H1 (cell line): ENCODE data around the gene GNB1L. TPM values are rescaled to one million over a fixed set of nuclear protein-coding genes. Genes with fewer than 3 reads are reported as not detected.

ENCODE experiments used
- CTCF ChIA-PET: fragments of 300-600 bp; sonication (Branson Sonifier 250); formaldehyde crosslinking; loops from one replicate; lab custom pipeline; 2021; ENCODE audit not compliant: partially characterized antibody; lab: Charles Lee
- POLR2A ChIA-PET: fragments of 300-600 bp; sonication (Branson Sonifier 250); formaldehyde crosslinking; loops from one replicate; lab custom pipeline; 2021; ENCODE audit warnings: inconsistent platforms; ENCODE audit not compliant: partially characterized antibody; lab: Charles Lee
- DNase-seq, 2 experiments: peaks; one replicate each; pipeline versions ENCODE4 v3.0.0 to v3.0.0-alpha.2; 2010 to 2022; ENCODE audit warnings: low spot score in 2 of 2, low read depth in 1 of 2, mixed read lengths in 1 of 2
- FAIRE-seq: peaks from 2 replicates; lab custom pipeline; 2011; peaks lifted over from hg19 to GRCh38; lab: Jason Lieb, UNC
- H2AFZ ChIP-seq: 2 replicates; pipeline ENCODE4 v1.8.1; 2012; ENCODE audit warnings: low read length, inconsistent platforms
- H2AK5ac ChIP-seq: 2 replicates; pipeline ENCODE4 v1.6.1; 2013; ENCODE audit warnings: low read depth, low read length
- H2BK120ac ChIP-seq: replicated peaks from 2 replicates; pipeline ENCODE3; 2013; ENCODE audit warnings: low read depth, low read length, inconsistent platforms
- H2BK12ac ChIP-seq: 2 replicates; pipeline ENCODE4 v1.6.1; 2013; ENCODE audit warnings: low read depth, low read length
- H2BK15ac ChIP-seq: 2 replicates; pipeline ENCODE4 v1.6.1; 2013; ENCODE audit warnings: low read length
- H2BK20ac ChIP-seq: 2 replicates; pipeline ENCODE4 v1.6.1; 2013; ENCODE audit warnings: low read length
- H2BK5ac ChIP-seq: 2 replicates; pipeline ENCODE4 v1.6.1; 2013; ENCODE audit warnings: low read depth, low read length
- H3K14ac ChIP-seq: 2 replicates; pipeline ENCODE4 v1.6.1; 2013; ENCODE audit warnings: inconsistent platforms; ENCODE audit not compliant: insufficient read length
- H3K18ac ChIP-seq: 2 replicates; pipeline ENCODE4 v1.6.1; 2013; ENCODE audit warnings: low read length; ENCODE audit errors: extremely low read depth
- H3K23ac ChIP-seq: 2 replicates; pipeline ENCODE4 v1.6.1; 2013; ENCODE audit warnings: inconsistent platforms; ENCODE audit not compliant: insufficient read length
- H3K23me2 ChIP-seq: 2 replicates; pipeline ENCODE4 v1.6.1; 2013; ENCODE audit warnings: low read depth, low read length
- H3K27ac ChIP-seq: 2 replicates; pipeline ENCODE4 v1.6.1; 2011; ENCODE audit warnings: low read depth, low read length, inconsistent platforms
- H3K27me3 ChIP-seq, 4 experiments: replicated peaks in 1 of 4; 1 replicate in 1 of 4; 2 replicates in 3 of 4; pipeline versions ENCODE4 v1.6.1 to v1.8.1; 2011 to 2013; ENCODE audit warnings: low read length in 3 of 4, mild to moderate bottlenecking in 3 of 4, inconsistent platforms in 2 of 4, mixed read lengths in 2 of 4, moderate library complexity in 1 of 4; ENCODE audit not compliant: control insufficient read depth in 3 of 4, insufficient read depth in 3 of 4; ENCODE audit errors: extremely low read depth in 1 of 4
- H3K36me3 ChIP-seq, 4 experiments: 2 replicates each; pipeline versions ENCODE4 v1.6.1 to v1.8.1; 2011 to 2013; ENCODE audit warnings: mild to moderate bottlenecking in 4 of 4, low read length in 3 of 4, moderate library complexity in 2 of 4, control low read depth in 1 of 4, inconsistent platforms in 1 of 4; ENCODE audit not compliant: insufficient read depth in 4 of 4, control insufficient read depth in 2 of 4
- H3K4ac ChIP-seq: replicated peaks from 2 replicates; pipeline ENCODE3; 2013; ENCODE audit warnings: low read length, low read depth, mixed read lengths, inconsistent platforms; ENCODE audit not compliant: insufficient read length
- H3K4me1 ChIP-seq, 4 experiments: replicated peaks in 1 of 4; 1 replicate in 1 of 4; 2 replicates in 3 of 4; pipeline versions ENCODE4 v1.6.1 to v1.8.1; 2011 to 2013; ENCODE audit warnings: low read length in 3 of 4, inconsistent platforms in 2 of 4, mixed read lengths in 1 of 4; ENCODE audit not compliant: insufficient read depth in 4 of 4, control insufficient read depth in 3 of 4
- H3K4me2 ChIP-seq, 2 experiments: 2 replicates each; pipeline versions ENCODE4 v1.6.1 to v1.8.1; 2011 to 2013; ENCODE audit warnings: low read depth in 2 of 2, low read length in 2 of 2, control low read depth in 1 of 2, inconsistent platforms in 1 of 2, mild to moderate bottlenecking in 1 of 2; ENCODE audit not compliant: insufficient read depth in 1 of 2
- H3K4me3 ChIP-seq, 4 experiments: fragments of 200-600, 300-600 bp in 1 of 4; sonication (generic), shearing (Covaris generic), sonication (Bioruptor Twin) in 1 of 4; 2 replicates each; pipeline versions ENCODE4 v1.5.1 to v1.8.1; 2011 to 2016; ENCODE audit warnings: low read length in 4 of 4, low read depth in 3 of 4, control low read depth in 2 of 4, inconsistent platforms in 2 of 4, mild to moderate bottlenecking in 2 of 4, mixed read lengths in 1 of 4, moderate library complexity in 1 of 4; ENCODE audit not compliant: insufficient read depth in 2 of 4; ENCODE audit errors: extremely low read depth in 1 of 4
- H3K56ac ChIP-seq: replicated peaks from 2 replicates; pipeline ENCODE3; 2013; ENCODE audit warnings: low read depth, mild to moderate bottlenecking, mixed read lengths, low read length, inconsistent platforms; ENCODE audit not compliant: insufficient read length
- H3K79me1 ChIP-seq: 2 replicates; pipeline ENCODE4 v1.6.1; 2013; ENCODE audit warnings: low read depth, low read length, control low read depth
- H3K79me2 ChIP-seq, 2 experiments: 2 replicates each; pipeline versions ENCODE4 v1.6.1 to v1.8.1; 2012 to 2013; ENCODE audit warnings: low read length in 2 of 2, mild to moderate bottlenecking in 2 of 2, inconsistent platforms in 1 of 2; ENCODE audit not compliant: insufficient read depth in 2 of 2, control insufficient read depth in 1 of 2
- H3K9ac ChIP-seq, 4 experiments: replicated peaks in 1 of 4; 1 replicate in 1 of 4; 2 replicates in 3 of 4; pipeline versions ENCODE4 v1.6.1 to v1.8.1; 2011 to 2013; ENCODE audit warnings: low read depth in 3 of 4, low read length in 3 of 4, control low read depth in 2 of 4, mild to moderate bottlenecking in 2 of 4, moderate library complexity in 2 of 4, inconsistent platforms in 1 of 4; ENCODE audit errors: extremely low read depth in 1 of 4
- H3K9me3 ChIP-seq, 2 experiments: 2 replicates each; pipeline versions ENCODE4 v1.6.1 to v1.8.1; 2012 to 2013; ENCODE audit warnings: mild to moderate bottlenecking in 2 of 2, moderate library complexity in 2 of 2, control low read depth in 1 of 2, inconsistent platforms in 1 of 2, low read depth in 1 of 2, low read length in 1 of 2, mixed read lengths in 1 of 2; ENCODE audit not compliant: insufficient read depth in 2 of 2
- H4K20me1 ChIP-seq, 2 experiments: replicated peaks in 1 of 2; 2 replicates each; pipeline versions ENCODE3 to v1.8.1; 2011 to 2013; ENCODE audit warnings: inconsistent platforms in 2 of 2, low read length in 2 of 2, mild to moderate bottlenecking in 1 of 2; ENCODE audit not compliant: insufficient read depth in 2 of 2, control insufficient read depth in 1 of 2
- H4K5ac ChIP-seq: 2 replicates; pipeline ENCODE4 v1.6.1; 2013; ENCODE audit warnings: low read length, low read depth, mixed read lengths, inconsistent platforms; ENCODE audit not compliant: insufficient read length
- H4K8ac ChIP-seq: 2 replicates; pipeline ENCODE4 v1.8.0; 2013; ENCODE audit warnings: mild to moderate bottlenecking, moderate library complexity, low read length, inconsistent platforms; ENCODE audit not compliant: insufficient read depth; ENCODE audit errors: extremely low read depth
- H4K91ac ChIP-seq: replicated peaks from 2 replicates; pipeline ENCODE3; 2013; ENCODE audit warnings: low read length, mixed read lengths, inconsistent platforms; ENCODE audit not compliant: insufficient read length
- EZH2 ChIP-seq: fragments of 200-600 bp; sonication (generic); IDR thresholded peaks from 2 replicates; pipeline ENCODE4 v1.7.1; 2012; ENCODE audit warnings: low read depth, mild to moderate bottlenecking, moderate library complexity, low read length, inconsistent platforms; ENCODE audit not compliant: severe bottlenecking
- KDM4A ChIP-seq: IDR thresholded peaks from one replicate; pipeline ENCODE4 v1.7.1; 2012; ENCODE audit warnings: low read depth, mild to moderate bottlenecking, moderate library complexity, low read length, inconsistent platforms; ENCODE audit not compliant: severe bottlenecking
- WGBS, 2 experiments: shearing (Covaris generic) in 1 of 2; methylation state at CpG; one replicate each; pipeline versions ENCODE4 v1.1.6 to v1.1.7; 2013 to 2015; ENCODE audit warnings: low lambda C conversion rate in 2 of 2, mixed read lengths in 2 of 2, inconsistent platforms in 1 of 2, low coverage in 1 of 2, missing lambda C conversion rate in 1 of 2; ENCODE audit not compliant: insufficient replicate concordance in 2 of 2, insufficient coverage in 1 of 2, insufficient read length in 1 of 2; ENCODE audit errors: extremely low coverage in 1 of 2, missing lambda C conversion rate in 1 of 2; 5-methylcytosine and 5-hydroxymethylcytosine counted together
- polyA plus RNA-seq, 7 experiments: library from polyadenylated mRNA; depleted of rRNA in 3 of 7; stranded (reverse) in 5 of 7; unstranded in 2 of 7; fragments of >200 nt in 5 of 7; fragments of 200-250 nt in 2 of 7; gene quantifications; 1 replicate in 5 of 7; 2 replicates in 1 of 7; 4 replicates in 1 of 7; pipeline versions ENCODE4 v1.2.1 to v1.2.3, GENCODE V29; 2011 to 2013; ENCODE audit warnings: missing spikeins in 2 of 7, mixed read lengths in 2 of 7
- total RNA-seq: library from RNA; stranded (reverse); fragmentation: NEBNext Ultra II Directional; extraction: Animal tissue kit (Norgen Biotek cat#: 25700); gene quantifications from 2 replicates; pipeline ENCODE4 v1.2.1, GENCODE V29; 2021
- TF ChIP-seq, protein P1 (sequence below): IDR thresholded peaks from 2 replicates; pipeline ENCODE4 v1.6.1; 2012; ENCODE audit warnings: low read length, inconsistent platforms

The GNB1L gene
- total and polyA plus RNA-seq, 2 of the 8 experiments (the other 6 are each of a cell fraction or from before 2014, with no cell fraction given): 14.0 to 15.6 TPM

- H2BK120ac ChIP-seq: no peak overlapping the region
- no peak overlapping the region for H2BK5ac ChIP-seq
- no peak overlapping the region for H3K23ac ChIP-seq
- no peak overlapping the region for H2AK5ac ChIP-seq
- CTCF ChIA-PET: interaction anchor here (0.6 to 16.5 kb wide), 10 partner anchors 11 to 192 kb away, joined by 3 to 168 read pairs (median 4); partner anchors contain the start of gene GP1BB
- no peak overlapping the region for H3K14ac ChIP-seq
- H3K18ac ChIP-seq: no peak overlapping the region
- POLR2A ChIA-PET: no interaction called here
- H3K23me2 ChIP-seq: no peaks in the 10 kb centered on the region; the same call in 1 of the 2 replicates
- WGBS, 2 experiments: 3% methylated on average over 15 of the region's 21 CpGs; no CpG with 5 or more reads in 1 of the 2 experiments
- H2BK12ac ChIP-seq: no peak overlapping the region
- H4K8ac ChIP-seq: no peak overlapping the region
- peaks cover 24 to 41% of the 10 kb centered on the region in 2 experiments for H4K20me1 ChIP-seq
- no peaks in the 10 kb centered on the region for H3K79me2 ChIP-seq
- H4K5ac ChIP-seq: no peak overlapping the region
- H3K9ac ChIP-seq: no peak overlapping the region
- H3K36me3 ChIP-seq: peaks cover 0 to 20% (median 0%) of the 10 kb centered on the region in 4 experiments; a peak in 1 of 8 replicates
- H4K91ac ChIP-seq: no peak overlapping the region
- no peaks in the 10 kb centered on the region for H3K79me1 ChIP-seq
- H2BK15ac ChIP-seq: no peak overlapping the region
- no peak overlapping the region for H3K27ac ChIP-seq
- no peak overlapping the region for H2AFZ ChIP-seq
- DNase-seq (no peak), FAIRE-seq (no peak)
- peaks cover 0 to 59% (median 31%) of the 10 kb centered on the region in 4 experiments; a peak in 5 of 7 replicates for H3K4me1 ChIP-seq
- TF ChIP-seq, protein P1, sequence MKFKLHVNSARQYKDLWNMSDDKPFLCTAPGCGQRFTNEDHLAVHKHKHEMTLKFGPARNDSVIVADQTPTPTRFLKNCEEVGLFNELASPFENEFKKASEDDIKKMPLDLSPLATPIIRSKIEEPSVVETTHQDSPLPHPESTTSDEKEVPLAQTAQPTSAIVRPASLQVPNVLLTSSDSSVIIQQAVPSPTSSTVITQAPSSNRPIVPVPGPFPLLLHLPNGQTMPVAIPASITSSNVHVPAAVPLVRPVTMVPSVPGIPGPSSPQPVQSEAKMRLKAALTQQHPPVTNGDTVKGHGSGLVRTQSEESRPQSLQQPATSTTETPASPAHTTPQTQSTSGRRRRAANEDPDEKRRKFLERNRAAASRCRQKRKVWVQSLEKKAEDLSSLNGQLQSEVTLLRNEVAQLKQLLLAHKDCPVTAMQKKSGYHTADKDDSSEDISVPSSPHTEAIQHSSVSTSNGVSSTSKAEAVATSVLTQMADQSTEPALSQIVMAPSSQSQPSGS: no peak
- TF ChIP-seq EZH2 (peak; percentile 96), KDM4A (no peak)
- H3K4me3 ChIP-seq: peak overlapping the region in 1 of 4 experiments; percentile 23; a peak in 2 of 8 replicates
- H3K4me2 ChIP-seq: peak overlapping the region; percentile 8 to 51; a peak in 3 of 4 replicates
- H2BK20ac ChIP-seq: no peak overlapping the region
- H3K4ac ChIP-seq: no peak overlapping the region
- H3K56ac ChIP-seq: no peak overlapping the region
- H3K27me3 ChIP-seq: peaks cover 89 to 97% (median 95%) of the 10 kb centered on the region in 4 experiments
- no peaks in the 10 kb centered on the region for H3K9me3 ChIP-seq
These were observed 95.7 kb downstream of the GNB1L start for GRCh38 chr22:19758896-19759426.
